Stomach (tissue), 4 donors: ENCODE measurements around the gene CEP85.

Experiments
- CTCF ChIP-seq, 7 experiments: fragments of 450-650 bp in 4 of 7; fragments of 200-600 bp in 3 of 7; sonication (generic) in 3 of 7; IDR thresholded peaks; one replicate each; pipeline ENCODE4 v1.5.1; 2016 to 2019; ENCODE audit warnings: antibody characterized with exemption in 7 of 7, control low read depth in 2 of 7, mild to moderate bottlenecking in 1 of 7
- EP300 ChIP-seq: sonication (generic); formaldehyde crosslinking; IDR thresholded peaks from one replicate; pipeline ENCODE4 v1.6.1; 2017; ENCODE audit warnings: antibody characterized with exemption
- POLR2A ChIP-seq, 4 donors: fragments of 450-650 bp; IDR thresholded peaks; one replicate each; pipeline ENCODE4 v1.6.1; 2016; ENCODE audit warnings: antibody characterized with exemption in 4 of 4, control low read depth in 2 of 4, mild to moderate bottlenecking in 1 of 4, moderate library complexity in 1 of 4
- POLR2AphosphoS5 ChIP-seq, 3 donors: sonication (generic); formaldehyde crosslinking; IDR thresholded peaks; one replicate each; pipeline ENCODE4 v1.6.1; 2016; ENCODE audit warnings: antibody characterized with exemption in 3 of 3

- no peak for TF ChIP-seq CTCF (IDR thresholded peaks at IDR 0.05)
- TF ChIP-seq POLR2A (IDR thresholded peaks at IDR 0.05) = no peak
- TF ChIP-seq EP300 = no peak
- no peak for TF ChIP-seq POLR2AphosphoS5 (IDR thresholded peaks at IDR 0.05)
Observed at GRCh38 chr1:26184883-26185282, 49.1 kb upstream of the CEP85 start.
